Neural cell (in vitro differentiated cells): Measurements from ENCODE around the gene THTPA. TPM values are rescaled to one million over a fixed set of nuclear protein-coding genes. Genes with fewer than 3 reads are reported as not detected.

Experiments
- H2AFZ ChIP-seq: fragments of 200-600, 300-800 bp; sonication (generic), shearing (Covaris generic); 2 replicates; pipeline ENCODE4 v1.6.0; 2014; ENCODE audit warnings: low read depth, mild to moderate bottlenecking, antibody characterized with exemption, low read length, moderate library complexity
- H3F3A ChIP-seq: fragments of 200-600 bp; shearing (Covaris generic); 2 replicates; pipeline ENCODE4 v1.6.1; 2016; ENCODE audit warnings: mild to moderate bottlenecking, moderate library complexity, mixed read lengths, antibody characterized with exemption, low read length; ENCODE audit not compliant: insufficient read depth, poor library complexity, severe bottlenecking
- H3K27ac ChIP-seq: fragments of 200-600, 300-800 bp; sonication (generic), shearing (Covaris generic); 2 replicates; pipeline ENCODE4 v1.5.1; 2014; ENCODE audit warnings: mild to moderate bottlenecking, low read length, moderate library complexity
- H3K27me3 ChIP-seq: fragments of 300-800, 200-600 bp; sonication (generic), shearing (Covaris generic); 2 replicates; pipeline ENCODE4 v1.6.0; 2014; ENCODE audit warnings: mild to moderate bottlenecking, low read depth, low read length, moderate library complexity; ENCODE audit not compliant: insufficient read depth
- H3K36me3 ChIP-seq: fragments of 300-800, 200-600 bp; sonication (generic), shearing (Covaris generic); 2 replicates; pipeline ENCODE4 v1.5.1; 2014; ENCODE audit warnings: mild to moderate bottlenecking, antibody characterized with exemption, low read length, moderate library complexity; ENCODE audit not compliant: insufficient read depth
- H3K4me2 ChIP-seq: fragments of 300-800, 200-600 bp; sonication (generic), shearing (Covaris generic); 2 replicates; pipeline ENCODE4 v1.6.0; 2014; ENCODE audit warnings: mild to moderate bottlenecking, low read length
- H3K4me3 ChIP-seq: fragments of 300-800, 200-600 bp; sonication (generic), shearing (Covaris generic); 2 replicates; pipeline ENCODE4 v1.5.1; 2014; ENCODE audit warnings: mild to moderate bottlenecking, low read length, moderate library complexity
- H3K79me2 ChIP-seq: fragments of 200-600 bp; shearing (Covaris generic); replicated peaks from 2 replicates; pipeline ENCODE4 v1.6.0; 2014; ENCODE audit warnings: mild to moderate bottlenecking, low read length, moderate library complexity; ENCODE audit not compliant: insufficient read depth
- H3K9ac ChIP-seq: fragments of 300-800, 200-600 bp; sonication (generic), shearing (Covaris generic); 2 replicates; pipeline ENCODE4 v1.6.1; 2016; ENCODE audit warnings: mild to moderate bottlenecking, low read length, mixed read lengths
- H3K9me2 ChIP-seq: fragments of 200-600 bp; shearing (Covaris generic); 2 replicates; pipeline ENCODE4 v1.6.1; 2016; ENCODE audit warnings: mild to moderate bottlenecking, low read length, mixed read lengths; ENCODE audit not compliant: insufficient read depth
- H3K9me3 ChIP-seq: fragments of 200-600, 300-800 bp; sonication (generic), shearing (Covaris generic); 2 replicates; pipeline ENCODE4 v1.6.1; 2016; ENCODE audit warnings: mild to moderate bottlenecking, mixed run types, low read length, moderate library complexity, mixed read lengths
- H4K20me1 ChIP-seq: fragments of 200-600 bp; shearing (Covaris generic); 2 replicates; pipeline ENCODE4 v1.6.1; 2016; ENCODE audit warnings: mild to moderate bottlenecking, mixed run types; ENCODE audit not compliant: insufficient read depth
- CTCF ChIP-seq: fragments of 450-650 bp; IDR thresholded peaks from 2 replicates; pipeline ENCODE4 v1.5.1; 2014; ENCODE audit warnings: antibody characterized with exemption, mild to moderate bottlenecking, moderate library complexity; ENCODE audit not compliant: poor library complexity, severe bottlenecking
- EP300 ChIP-seq: fragments of 450-650 bp; conservative IDR thresholded peaks from 2 replicates; pipeline ENCODE4 v1.6.1; 2014; ENCODE audit warnings: antibody characterized with exemption, mild to moderate bottlenecking, moderate library complexity; ENCODE audit not compliant: poor library complexity, severe bottlenecking
- EZH2 ChIP-seq: fragments of 200-600, 300-800 bp; shearing (Covaris generic), sonication (generic); IDR thresholded peaks from 2 replicates; pipeline ENCODE4 v1.6.1; 2014; ENCODE audit warnings: antibody characterized with exemption, low read length, borderline replicate concordance, mild to moderate bottlenecking; ENCODE audit not compliant: insufficient read depth, poor library complexity, severe bottlenecking
- MXI1 ChIP-seq: fragments of 450-650 bp; conservative IDR thresholded peaks from 2 replicates; pipeline ENCODE4 v1.6.1; 2014; ENCODE audit warnings: antibody characterized with exemption, mild to moderate bottlenecking; ENCODE audit not compliant: poor library complexity, severe bottlenecking
- POLR2AphosphoS5 ChIP-seq: IDR thresholded peaks from 2 replicates; pipeline ENCODE4 v1.6.1; 2012
- RAD21 ChIP-seq: fragments of 450-650 bp; conservative IDR thresholded peaks from 2 replicates; pipeline ENCODE4 v1.6.1; 2014; ENCODE audit warnings: antibody characterized with exemption, mild to moderate bottlenecking, moderate library complexity
- SMC3 ChIP-seq: fragments of 450-650 bp; conservative IDR thresholded peaks from 2 replicates; pipeline ENCODE4 v1.6.1; 2014; ENCODE audit warnings: antibody characterized with exemption, mild to moderate bottlenecking, moderate library complexity; ENCODE audit not compliant: poor library complexity
- TAF1 ChIP-seq: IDR thresholded peaks from 2 replicates; pipeline ENCODE4 v1.6.1; 2012; ENCODE audit warnings: low read depth
- polyA plus RNA-seq: library from polyadenylated mRNA; depleted of rRNA; stranded (reverse); fragments of >200 nt; gene quantifications from 2 replicates; pipeline ENCODE4 v1.2.3, GENCODE V29; 2014
- TF ChIP-seq, protein P1 (sequence below): IDR thresholded peaks from 2 replicates; pipeline ENCODE4 v1.6.1; 2012; ENCODE audit warnings: borderline replicate concordance

THTPA gene
- polyA plus RNA-seq, 1 donor from 2014 or later = 51.3 TPM

DNA sequence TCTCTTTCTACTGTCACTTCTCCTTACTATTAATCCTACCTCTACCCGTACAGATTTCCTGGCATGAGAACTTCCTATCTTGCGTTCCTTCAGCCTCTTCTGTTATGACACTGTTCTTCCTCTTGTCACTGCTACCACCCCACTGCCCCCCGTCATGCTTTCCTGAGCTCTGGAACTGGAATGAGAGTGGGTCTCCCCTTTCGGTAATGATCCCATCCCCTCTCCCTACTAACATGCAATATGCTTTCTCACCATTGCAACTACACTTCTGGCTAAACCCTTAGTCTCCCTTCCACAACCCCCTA, 16.4 kb downstream of the THTPA start:
- Histone ChIP-seq H3K79me2 (peaks cover 14% of the 10 kb centered on the region), H3F3A (no peaks in the 10 kb centered on the region), H3K9me3 (no peaks in the 10 kb centered on the region), H3K9ac (no peak overlapping the region), H3K27ac (no peak overlapping the region), H2AFZ (no peak overlapping the region), H3K36me3 (no peaks in the 10 kb centered on the region), H3K4me3 (no peak overlapping the region), H3K4me2 (no peak overlapping the region), H4K20me1 (peaks cover 7% of the 10 kb centered on the region), H3K9me2 (no peaks in the 10 kb centered on the region), H3K27me3 (no peaks in the 10 kb centered on the region)
- TF ChIP-seq, protein P1, sequence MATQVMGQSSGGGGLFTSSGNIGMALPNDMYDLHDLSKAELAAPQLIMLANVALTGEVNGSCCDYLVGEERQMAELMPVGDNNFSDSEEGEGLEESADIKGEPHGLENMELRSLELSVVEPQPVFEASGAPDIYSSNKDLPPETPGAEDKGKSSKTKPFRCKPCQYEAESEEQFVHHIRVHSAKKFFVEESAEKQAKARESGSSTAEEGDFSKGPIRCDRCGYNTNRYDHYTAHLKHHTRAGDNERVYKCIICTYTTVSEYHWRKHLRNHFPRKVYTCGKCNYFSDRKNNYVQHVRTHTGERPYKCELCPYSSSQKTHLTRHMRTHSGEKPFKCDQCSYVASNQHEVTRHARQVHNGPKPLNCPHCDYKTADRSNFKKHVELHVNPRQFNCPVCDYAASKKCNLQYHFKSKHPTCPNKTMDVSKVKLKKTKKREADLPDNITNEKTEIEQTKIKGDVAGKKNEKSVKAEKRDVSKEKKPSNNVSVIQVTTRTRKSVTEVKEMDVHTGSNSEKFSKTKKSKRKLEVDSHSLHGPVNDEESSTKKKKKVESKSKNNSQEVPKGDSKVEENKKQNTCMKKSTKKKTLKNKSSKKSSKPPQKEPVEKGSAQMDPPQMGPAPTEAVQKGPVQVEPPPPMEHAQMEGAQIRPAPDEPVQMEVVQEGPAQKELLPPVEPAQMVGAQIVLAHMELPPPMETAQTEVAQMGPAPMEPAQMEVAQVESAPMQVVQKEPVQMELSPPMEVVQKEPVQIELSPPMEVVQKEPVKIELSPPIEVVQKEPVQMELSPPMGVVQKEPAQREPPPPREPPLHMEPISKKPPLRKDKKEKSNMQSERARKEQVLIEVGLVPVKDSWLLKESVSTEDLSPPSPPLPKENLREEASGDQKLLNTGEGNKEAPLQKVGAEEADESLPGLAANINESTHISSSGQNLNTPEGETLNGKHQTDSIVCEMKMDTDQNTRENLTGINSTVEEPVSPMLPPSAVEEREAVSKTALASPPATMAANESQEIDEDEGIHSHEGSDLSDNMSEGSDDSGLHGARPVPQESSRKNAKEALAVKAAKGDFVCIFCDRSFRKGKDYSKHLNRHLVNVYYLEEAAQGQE = no peak
- TF ChIP-seq SMC3 = no peak
- no peak for TF ChIP-seq EZH2
- no peak for TF ChIP-seq MXI1
- no peak for TF ChIP-seq POLR2AphosphoS5
- TF ChIP-seq RAD21 = no peak
- TF ChIP-seq EP300 = no peak
- no peak for TF ChIP-seq CTCF
- no peak for TF ChIP-seq TAF1

DNA sequence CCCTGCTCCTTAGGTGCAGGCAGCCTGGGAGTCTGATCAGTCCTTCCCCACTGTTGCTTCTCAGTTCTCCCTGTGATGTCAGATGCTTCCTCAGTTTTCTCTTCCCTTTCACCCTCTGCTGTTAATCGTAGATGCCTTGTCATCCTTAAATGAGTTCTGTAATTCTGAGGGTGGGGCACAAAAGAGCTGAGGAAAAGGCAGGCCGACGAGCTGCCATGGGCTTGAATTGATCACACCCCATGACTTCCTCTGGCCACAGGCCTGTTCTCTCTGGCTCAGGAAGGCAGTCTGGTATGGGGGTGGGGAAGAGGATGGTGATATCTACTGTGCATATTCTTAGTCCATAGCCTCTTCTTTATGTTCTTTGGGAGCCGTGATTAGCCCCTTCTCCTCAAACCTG, 16.8 kb downstream of the THTPA start:
- H3K4me2 ChIP-seq = no peak overlapping the region
- H3K27me3 ChIP-seq = no peaks in the 10 kb centered on the region
- H3K9me3 ChIP-seq = no peaks in the 10 kb centered on the region
- TF ChIP-seq POLR2AphosphoS5 = no peak
- no peak for TF ChIP-seq RAD21
- no peaks in the 10 kb centered on the region for H3K36me3 ChIP-seq
- H3K9ac ChIP-seq = no peak overlapping the region
- peaks cover 7% of the 10 kb centered on the region for H4K20me1 ChIP-seq
- peaks cover 18% of the 10 kb centered on the region for H3K79me2 ChIP-seq
- no peak overlapping the region for H3K27ac ChIP-seq
- no peaks in the 10 kb centered on the region for H3F3A ChIP-seq
- H2AFZ ChIP-seq = no peak overlapping the region
- H3K4me3 ChIP-seq = no peak overlapping the region
- no peaks in the 10 kb centered on the region for H3K9me2 ChIP-seq

DNA sequence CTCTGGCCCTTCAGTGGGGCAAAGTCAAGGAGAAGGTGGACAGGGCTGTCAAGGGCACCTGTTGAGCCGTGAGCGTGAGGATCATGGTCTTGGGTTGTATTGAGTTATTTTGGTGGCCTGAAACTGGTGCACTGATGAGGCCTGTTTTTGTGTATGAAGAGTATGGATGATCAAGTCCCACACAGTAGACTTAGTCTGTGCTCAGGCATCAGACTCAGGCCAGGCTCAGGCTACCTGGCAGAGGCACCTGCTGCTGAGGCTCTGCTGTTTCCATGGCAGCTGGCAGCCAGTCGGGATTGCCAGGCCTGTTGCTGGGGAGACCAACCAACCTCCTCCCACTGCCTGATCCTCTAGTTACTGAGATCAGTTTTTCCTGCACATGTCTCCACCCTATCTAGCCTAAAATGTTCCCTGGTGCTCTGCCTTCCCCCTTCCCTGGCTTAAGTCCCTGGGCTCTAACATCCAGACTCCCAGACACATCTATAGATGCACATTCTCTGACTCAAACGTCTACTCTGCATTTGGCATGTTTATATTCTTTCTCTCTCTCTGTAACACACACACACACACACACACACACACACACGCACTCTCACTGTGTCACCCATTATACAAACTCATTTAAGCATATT, 17.4 kb downstream of the THTPA start:
- peak overlapping the region; percentile 49 for H3K4me3 ChIP-seq
- H3F3A ChIP-seq = no peaks in the 10 kb centered on the region
- no peaks in the 10 kb centered on the region for H3K9me2 ChIP-seq
- no peak overlapping the region for H3K27ac ChIP-seq
- peak overlapping the region; percentile 25 for H3K4me2 ChIP-seq
- H3K27me3 ChIP-seq = no peaks in the 10 kb centered on the region
- peaks cover 7% of the 10 kb centered on the region for H4K20me1 ChIP-seq
- H3K36me3 ChIP-seq = no peaks in the 10 kb centered on the region
- TF ChIP-seq MXI1 (no peak), EZH2 (no peak), CTCF (no peak), SMC3 (no peak), POLR2AphosphoS5 (no peak), EP300 (no peak), RAD21 (no peak)
- H2AFZ ChIP-seq = no peak overlapping the region
- peaks cover 25% of the 10 kb centered on the region for H3K79me2 ChIP-seq
- H3K9me3 ChIP-seq = no peaks in the 10 kb centered on the region
- no peak overlapping the region for H3K9ac ChIP-seq
